Stimulated activated naive CD8-positive, alpha-beta T cell treated with anti-CD3 and anti-CD28 coated beads, Interleukin-15, Interleukin-2, amounts not matched to agents 100 ng/mL and 50 ng/mL, for 24 hours (primary cell): ENCODE results near the gene ITPK1.

Experiments used
- H3K27ac Mint-ChIP-seq: one replicate; pipeline ENCODE4 v1.8.0; 2021; ENCODE audit warnings: mild to moderate bottlenecking, mixed read lengths
- H3K27me3 Mint-ChIP-seq: one replicate; pipeline ENCODE4 v1.8.0; 2021; ENCODE audit warnings: mixed read lengths
- H3K36me3 Mint-ChIP-seq: one replicate; pipeline ENCODE4 v1.8.0; 2021; ENCODE audit warnings: low read depth, mixed read lengths
- H3K4me1 Mint-ChIP-seq: one replicate; pipeline ENCODE4 v1.8.0; 2021; ENCODE audit warnings: low read depth, mixed read lengths
- H3K4me3 Mint-ChIP-seq: one replicate; pipeline ENCODE4 v1.8.0; 2021; ENCODE audit warnings: mild to moderate bottlenecking, mixed read lengths
- H3K9me3 Mint-ChIP-seq: one replicate; pipeline ENCODE4 v1.8.0; 2021; ENCODE audit warnings: mixed read lengths

ITPK1 gene

DNA sequence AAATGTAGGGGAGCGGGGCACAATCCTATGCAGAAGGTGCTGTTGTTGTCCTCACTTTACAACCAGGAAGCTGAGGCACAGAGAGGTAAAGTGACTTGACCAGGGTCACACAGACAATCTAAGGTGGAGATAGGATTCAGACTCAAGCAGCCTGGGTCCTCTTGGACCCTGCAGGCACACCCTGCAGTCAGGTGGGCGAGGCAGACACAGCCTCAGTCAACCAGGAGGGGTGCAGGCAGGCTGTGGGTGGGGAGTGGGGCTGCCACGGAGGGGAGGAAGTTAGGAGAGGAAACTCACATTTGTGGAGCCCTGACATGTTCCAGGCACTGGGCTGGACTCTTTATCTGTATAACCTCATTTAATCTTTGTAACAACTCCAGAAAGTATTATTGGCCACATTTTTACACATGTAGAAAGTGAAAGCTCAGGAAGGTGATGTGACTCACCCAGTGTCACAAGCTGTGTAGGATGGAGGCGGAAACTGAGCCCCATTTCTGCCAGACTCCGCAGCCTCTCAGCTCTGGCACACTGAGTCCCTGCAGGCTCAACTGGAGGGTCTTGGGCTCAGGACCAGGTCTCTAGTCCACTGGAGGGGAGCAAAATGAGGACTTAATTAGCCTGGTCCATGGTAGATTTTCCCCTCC lies 217.7 kb downstream of the ITPK1 start:
- H3K27me3 Mint-ChIP-seq: peaks cover 24% of the 10 kb centered on the region
- H3K9me3 Mint-ChIP-seq: peaks cover 5% of the 10 kb centered on the region
- H3K4me3 Mint-ChIP-seq: peak overlapping the region; percentile 28
- H3K4me1 Mint-ChIP-seq: peaks cover 42% of the 10 kb centered on the region
- no peaks in the 10 kb centered on the region for H3K36me3 Mint-ChIP-seq
- H3K27ac Mint-ChIP-seq: peak overlapping the region; percentile 79

DNA sequence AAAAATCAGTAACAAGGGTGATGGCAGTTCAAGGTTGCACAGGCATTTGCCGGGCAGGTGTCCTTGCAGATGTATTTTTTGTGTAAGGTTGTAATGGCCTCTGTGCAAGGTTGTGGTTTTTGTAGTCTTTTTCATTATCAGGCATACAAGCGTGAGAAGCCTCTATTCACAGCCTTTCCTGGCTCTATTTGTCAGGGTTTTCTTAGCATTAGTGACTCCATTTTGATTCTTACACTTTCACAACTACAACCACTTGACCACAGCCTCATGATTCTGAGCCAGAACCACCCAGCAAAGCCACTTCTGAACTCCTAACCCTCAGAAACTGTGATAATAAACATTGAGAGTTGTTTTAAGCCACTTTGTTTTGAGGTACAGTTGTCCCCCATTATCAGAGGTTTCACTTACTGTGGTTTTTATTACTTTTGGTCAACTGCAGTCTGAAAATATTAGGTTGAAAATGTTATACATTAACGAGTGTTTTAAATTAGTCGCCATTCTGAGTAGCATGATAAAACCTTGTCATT lies 220.3 kb downstream of the ITPK1 start:
- Mint-ChIP-seq H3K9me3 (peaks cover 9% of the 10 kb centered on the region), H3K4me3 (no peak overlapping the region), H3K27ac (no peak overlapping the region), H3K4me1 (peaks cover 53% of the 10 kb centered on the region), H3K36me3 (no peaks in the 10 kb centered on the region), H3K27me3 (peaks cover 13% of the 10 kb centered on the region)

DNA sequence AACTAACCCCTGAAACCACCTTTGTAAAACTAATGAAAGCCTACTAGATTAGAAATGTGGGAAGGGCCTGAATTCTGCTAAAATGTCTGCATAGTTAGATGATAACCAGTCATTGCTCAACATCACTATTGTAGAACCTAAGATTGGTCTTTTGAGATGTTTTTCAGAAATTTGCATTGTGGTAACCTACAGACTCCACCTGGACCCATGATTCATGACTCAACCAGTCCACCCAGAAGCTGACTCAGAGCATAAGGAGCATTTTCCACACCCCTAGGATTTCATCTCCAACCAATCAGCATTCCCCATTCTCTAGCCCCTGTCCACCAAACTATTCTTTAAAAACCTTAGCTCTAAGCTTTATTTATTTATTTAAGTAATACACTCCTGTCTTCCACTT lies 223.1 kb downstream of the ITPK1 start:
- H3K9me3 Mint-ChIP-seq: peaks cover 18% of the 10 kb centered on the region
- H3K4me1 Mint-ChIP-seq: peaks cover 31% of the 10 kb centered on the region
- peaks cover 24% of the 10 kb centered on the region for H3K27me3 Mint-ChIP-seq
- no peak overlapping the region for H3K4me3 Mint-ChIP-seq
- H3K27ac Mint-ChIP-seq: peak overlapping the region; percentile 37
- H3K36me3 Mint-ChIP-seq: no peaks in the 10 kb centered on the region

DNA sequence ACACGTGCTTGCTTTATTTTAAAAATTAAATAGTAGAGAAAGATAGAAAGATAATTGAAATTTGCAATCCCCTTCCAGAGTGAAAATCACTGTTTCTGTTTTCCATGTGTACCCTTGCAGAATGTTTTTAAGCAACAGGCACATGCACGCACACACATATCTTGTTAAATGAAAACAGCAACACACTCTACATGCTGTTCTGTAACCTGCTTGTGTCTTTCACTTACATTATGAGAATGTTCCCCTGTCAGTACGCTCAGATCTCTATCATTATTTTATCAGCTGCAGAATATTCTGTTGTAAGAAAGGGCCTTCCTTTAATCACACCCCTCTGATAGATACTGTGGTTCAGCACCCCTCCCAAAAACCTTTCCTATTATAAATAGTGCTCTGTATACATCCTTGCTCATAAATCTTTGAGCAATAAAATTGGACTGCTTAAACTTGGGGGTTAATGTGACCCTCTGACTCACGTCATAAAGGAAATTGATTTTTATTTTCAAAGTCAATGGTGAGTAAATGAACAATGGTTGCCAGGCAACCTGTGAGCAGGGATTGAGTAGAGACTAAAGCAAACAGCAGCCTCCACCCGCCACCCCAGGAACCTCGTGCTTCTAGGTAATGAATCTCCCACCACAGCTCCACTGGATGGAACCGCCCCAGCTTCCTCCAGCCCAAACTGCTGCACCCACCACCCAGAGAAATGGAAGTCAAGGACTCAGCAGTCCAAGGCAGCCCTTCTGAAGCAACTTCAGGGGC lies 224.7 kb downstream of the ITPK1 start:
- Mint-ChIP-seq H3K4me1 (peaks cover 31% of the 10 kb centered on the region), H3K36me3 (no peaks in the 10 kb centered on the region), H3K27ac (no peak overlapping the region), H3K4me3 (no peak overlapping the region), H3K27me3 (peaks cover 29% of the 10 kb centered on the region), H3K9me3 (peaks cover 18% of the 10 kb centered on the region)

DNA sequence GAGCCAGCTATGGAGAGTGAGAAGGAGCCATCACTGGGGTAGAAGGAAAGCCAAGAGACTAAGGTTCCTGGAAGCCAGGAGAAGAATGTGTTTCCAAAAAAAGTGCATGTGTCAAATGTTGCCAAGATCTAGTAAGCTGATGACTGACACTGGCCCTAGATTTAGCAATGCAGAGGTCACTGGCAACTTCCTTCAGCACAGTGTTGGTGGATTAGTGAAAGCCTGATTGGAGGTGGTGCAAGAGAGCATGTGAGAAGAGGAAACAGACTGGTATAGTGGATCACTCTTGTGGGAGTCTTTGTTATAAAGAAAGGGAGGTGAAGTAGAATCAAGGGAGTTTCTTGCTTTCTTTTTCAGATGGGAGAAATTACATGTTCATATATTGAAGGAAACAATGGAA lies 226.8 kb downstream of the ITPK1 start:
- Mint-ChIP-seq H3K27ac (no peak overlapping the region), H3K36me3 (no peaks in the 10 kb centered on the region), H3K27me3 (peaks cover 31% of the 10 kb centered on the region), H3K4me1 (peaks cover 38% of the 10 kb centered on the region), H3K4me3 (no peak overlapping the region), H3K9me3 (peaks cover 18% of the 10 kb centered on the region)

DNA sequence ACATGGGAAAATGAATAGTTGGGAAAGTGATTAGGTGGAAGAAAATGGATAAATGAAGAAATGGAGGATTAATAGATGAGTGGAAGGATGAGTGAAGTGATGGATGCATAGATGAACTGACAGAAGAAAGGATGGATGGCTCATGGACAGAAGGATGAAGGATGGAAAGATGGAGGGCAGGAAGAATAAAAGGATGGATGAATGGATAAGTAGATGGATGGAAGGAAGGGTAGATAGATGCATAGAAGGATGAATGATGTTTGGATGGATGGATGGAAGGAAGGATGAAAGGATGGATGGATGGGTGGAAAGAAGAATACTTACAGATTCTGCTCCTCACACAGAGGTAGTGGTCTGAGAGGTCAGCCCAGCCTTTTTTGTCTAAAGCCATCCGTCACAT lies 228.6 kb downstream of the ITPK1 start:
- H3K27ac Mint-ChIP-seq: no peak overlapping the region
- peaks cover 8% of the 10 kb centered on the region for H3K9me3 Mint-ChIP-seq
- H3K4me1 Mint-ChIP-seq: peaks cover 21% of the 10 kb centered on the region
- no peaks in the 10 kb centered on the region for H3K36me3 Mint-ChIP-seq
- peaks cover 27% of the 10 kb centered on the region for H3K27me3 Mint-ChIP-seq
- no peak overlapping the region for H3K4me3 Mint-ChIP-seq
